Activated T-helper 2 cell treated with anti-CD3 and anti-CD28 coated beads, Interferon-gamma antibody, Interleukin-2, Interleukin-4, amounts not matched to agents 10 μg/mL and 5 μg/mL and 100 μg/mL, durations not matched to agents 14 hours and 24 hours and 36 hours (primary cell): ENCODE results near the gene CTBP1. TPM values are rescaled to one million over a fixed set of nuclear protein-coding genes. Genes with fewer than 3 reads are reported as not detected.

Experiments
- DNase-seq: peaks from one replicate; pipeline ENCODE4 v3.0.0; 2021; ENCODE audit warnings: low spot score
- H3K27ac Mint-ChIP-seq: one replicate; pipeline ENCODE4 v1.8.0; 2021; ENCODE audit warnings: mixed read lengths
- H3K27me3 Mint-ChIP-seq: one replicate; pipeline ENCODE4 v1.8.0; 2021; ENCODE audit warnings: low read depth, mixed read lengths
- H3K36me3 Mint-ChIP-seq: one replicate; pipeline ENCODE4 v1.8.0; 2021; ENCODE audit warnings: low read depth, mixed read lengths
- H3K4me1 Mint-ChIP-seq: one replicate; pipeline ENCODE4 v1.8.0; 2021; ENCODE audit warnings: low read depth, mixed read lengths
- H3K4me3 Mint-ChIP-seq: one replicate; pipeline ENCODE4 v1.8.0; 2021; ENCODE audit warnings: low read depth, mild to moderate bottlenecking, moderate library complexity, mixed read lengths
- H3K9me3 Mint-ChIP-seq: one replicate; pipeline ENCODE4 v1.8.0; 2021; ENCODE audit warnings: mixed read lengths
- intact Hi-C: fragments of 100-400 bp; cut with micrococcal nuclease; formaldehyde crosslinking; loops from one replicate; pipeline ENCODE4 v1.15.1; 2023
- total RNA-seq: library from RNA; stranded (reverse); gene quantifications from 2 replicates; pipeline ENCODE4 v1.2.3, GENCODE V29; 2022

CTBP1 gene
- total RNA-seq, 1 donor from 2014 or later = 194 TPM

DNA sequence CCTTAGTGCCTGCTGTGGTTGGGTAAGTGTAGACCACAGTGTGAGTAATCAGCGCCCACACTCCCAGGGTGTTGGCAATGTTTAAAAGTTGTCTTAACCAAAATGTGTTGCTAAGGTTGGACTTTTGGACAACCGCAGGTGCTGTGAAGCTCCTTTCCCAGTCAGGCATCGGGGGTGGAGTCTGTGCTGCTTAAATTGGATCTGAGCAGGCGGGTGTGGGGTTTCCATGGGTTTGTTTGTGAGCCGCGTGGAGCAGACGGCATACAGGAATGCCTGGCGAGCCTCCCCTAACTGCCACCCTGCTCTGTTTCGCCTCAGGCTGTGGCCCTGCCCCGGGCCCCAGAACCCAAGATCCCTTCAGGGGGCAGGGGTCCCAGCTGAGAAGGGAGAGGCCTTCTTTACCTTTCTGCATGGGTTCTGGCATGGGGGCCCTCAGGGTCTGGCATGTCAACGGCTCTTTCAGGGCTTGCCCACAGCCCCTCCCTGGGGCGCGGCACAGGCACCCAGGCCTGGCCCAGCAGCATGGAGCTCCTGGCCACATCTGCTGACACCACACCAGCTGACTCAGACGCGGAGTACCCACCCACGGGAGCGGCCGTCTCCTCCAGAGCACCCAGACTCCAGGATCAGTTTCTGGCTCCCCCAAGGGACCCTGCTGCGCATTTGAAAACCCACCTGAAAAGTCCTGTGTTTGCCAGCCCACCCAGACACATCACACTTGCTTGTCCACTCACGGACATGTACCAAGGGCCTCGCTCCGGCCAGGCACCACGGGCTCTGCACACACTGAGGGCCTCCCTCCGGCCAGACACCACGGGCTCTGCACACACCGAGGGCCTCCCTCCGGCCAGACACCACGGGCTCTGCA is 71.4 kb downstream of the CTBP1 start:
- Mint-ChIP-seq H3K4me1 (peaks cover 5% of the 10 kb centered on the region), H3K36me3 (peaks cover 42% of the 10 kb centered on the region), H3K27ac (no peak overlapping the region), H3K27me3 (peaks cover 16% of the 10 kb centered on the region), H3K4me3 (no peak overlapping the region), H3K9me3 (peaks cover 27% of the 10 kb centered on the region)
- intact Hi-C loops = no loop called here
- no peak for DNase-seq

DNA sequence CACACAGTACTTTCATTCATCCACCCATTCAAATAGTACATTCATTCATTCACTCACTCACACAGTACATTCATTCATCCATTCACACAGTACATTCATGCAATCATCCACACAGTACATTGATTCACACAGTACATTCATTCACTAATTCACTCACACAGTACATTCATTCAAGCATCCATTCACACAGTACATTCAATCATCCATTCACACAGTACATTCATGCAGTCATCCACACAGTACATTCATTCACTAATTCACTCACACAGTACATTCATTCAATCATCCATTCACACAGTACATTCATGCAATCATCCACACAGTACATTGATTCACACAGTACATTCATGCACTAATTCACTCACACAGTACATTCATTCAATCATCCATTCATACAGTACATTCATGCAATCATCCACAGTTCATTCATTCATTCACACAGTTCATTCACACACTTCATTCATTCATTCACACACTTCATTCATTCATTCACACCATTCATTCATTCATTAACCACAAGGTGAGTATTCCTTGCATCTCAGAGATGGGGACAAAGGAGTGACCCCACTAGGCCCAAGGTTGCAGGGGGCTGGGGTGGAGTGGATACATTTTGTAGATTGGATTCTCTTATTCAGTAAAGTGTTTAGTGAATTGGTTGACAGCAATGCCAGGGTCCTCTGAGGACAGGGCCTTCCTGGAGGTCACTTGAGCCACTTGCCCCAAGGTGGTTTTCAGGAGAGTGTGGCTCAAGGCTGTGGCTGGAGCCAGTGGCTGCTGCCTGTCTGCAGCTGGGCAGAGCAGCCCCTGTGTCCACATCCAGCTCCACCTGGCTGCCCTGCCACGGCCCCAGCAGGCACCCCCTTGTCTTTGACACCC is 72.3 kb downstream of the CTBP1 start:
- Mint-ChIP-seq H3K9me3 (peaks cover 19% of the 10 kb centered on the region), H3K4me1 (peaks cover 2% of the 10 kb centered on the region), H3K27ac (no peak overlapping the region), H3K4me3 (no peak overlapping the region), H3K36me3 (peaks cover 33% of the 10 kb centered on the region), H3K27me3 (peaks cover 16% of the 10 kb centered on the region)
- intact Hi-C loops = no loop called here
- no peak for DNase-seq

DNA sequence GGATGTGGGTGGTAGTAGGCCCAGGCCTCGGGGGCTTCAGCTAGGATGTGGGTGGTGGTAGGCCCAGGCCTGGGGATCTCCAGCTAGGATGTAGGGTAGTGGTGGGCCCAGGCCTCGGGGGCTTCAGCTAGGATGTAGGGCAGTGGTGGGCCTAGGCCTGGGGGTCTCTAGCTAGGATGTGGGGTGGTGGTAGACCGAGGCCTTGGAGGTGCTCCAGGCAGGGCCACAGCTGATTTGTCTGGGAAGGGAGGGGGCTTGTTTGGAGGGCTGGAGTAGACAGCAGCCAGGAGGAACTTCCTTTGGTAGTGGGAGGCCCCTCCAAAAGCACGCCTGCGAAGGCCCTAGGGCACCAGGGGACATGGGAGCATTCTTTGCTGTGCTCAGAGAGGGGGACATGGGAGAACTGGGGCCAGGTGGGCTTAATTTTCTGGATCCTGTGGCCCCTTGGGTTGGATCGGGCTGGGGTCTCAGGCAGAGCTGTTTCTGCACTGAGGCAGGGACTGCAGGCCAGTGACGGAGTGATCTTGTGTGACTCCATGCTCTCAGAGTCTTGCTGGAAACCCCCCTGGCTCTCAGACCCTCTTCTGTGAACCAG is 73.2 kb downstream of the CTBP1 start:
- H3K9me3 Mint-ChIP-seq = peaks cover 12% of the 10 kb centered on the region
- no peak for DNase-seq
- intact Hi-C loops = no loop called here
- H3K36me3 Mint-ChIP-seq = peaks cover 27% of the 10 kb centered on the region
- no peak overlapping the region for H3K4me3 Mint-ChIP-seq
- no peak overlapping the region for H3K27ac Mint-ChIP-seq
- peaks cover 19% of the 10 kb centered on the region for H3K27me3 Mint-ChIP-seq
- peaks cover 4% of the 10 kb centered on the region for H3K4me1 Mint-ChIP-seq

DNA sequence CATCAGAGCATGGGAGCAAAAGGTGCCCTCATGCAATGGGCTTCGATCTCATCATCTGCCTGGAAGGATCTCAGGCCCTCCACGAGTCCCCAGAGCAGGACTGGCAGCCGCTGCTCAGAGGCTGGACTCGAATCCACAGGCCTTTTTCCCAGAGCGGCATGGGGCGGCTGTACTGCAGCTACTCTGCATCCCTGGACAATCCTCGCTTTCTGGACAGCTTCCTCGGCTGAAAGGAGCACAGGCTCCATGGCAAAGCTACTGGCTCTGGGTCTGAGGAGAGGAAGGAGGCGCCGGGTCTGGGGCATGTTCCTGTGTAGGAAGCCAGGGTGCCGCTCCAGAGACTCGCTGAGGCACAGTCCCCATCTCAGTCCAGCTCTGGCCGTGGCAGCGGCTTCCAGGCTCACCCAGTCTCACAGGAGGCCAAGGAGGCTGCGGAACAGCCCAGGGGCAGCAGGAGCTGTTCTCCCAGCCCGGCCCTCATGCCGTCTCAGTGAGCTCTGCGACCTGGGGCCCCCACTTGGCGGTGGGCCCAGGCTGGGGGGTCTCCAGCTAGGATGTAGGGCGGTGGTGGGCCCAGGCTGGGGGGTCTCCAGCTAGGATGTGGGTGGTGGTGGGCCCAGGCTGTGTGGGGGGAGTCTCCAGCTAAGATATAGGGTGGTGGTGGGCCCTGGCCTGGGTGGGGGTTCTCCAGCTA is 73.8 kb downstream of the CTBP1 start:
- no peak for DNase-seq
- peaks cover 24% of the 10 kb centered on the region for H3K36me3 Mint-ChIP-seq
- H3K27ac Mint-ChIP-seq = no peak overlapping the region
- no peak overlapping the region for H3K4me3 Mint-ChIP-seq
- peaks cover 23% of the 10 kb centered on the region for H3K27me3 Mint-ChIP-seq
- intact Hi-C loops = no loop called here
- H3K9me3 Mint-ChIP-seq = peaks cover 5% of the 10 kb centered on the region
- peaks cover 5% of the 10 kb centered on the region for H3K4me1 Mint-ChIP-seq

DNA sequence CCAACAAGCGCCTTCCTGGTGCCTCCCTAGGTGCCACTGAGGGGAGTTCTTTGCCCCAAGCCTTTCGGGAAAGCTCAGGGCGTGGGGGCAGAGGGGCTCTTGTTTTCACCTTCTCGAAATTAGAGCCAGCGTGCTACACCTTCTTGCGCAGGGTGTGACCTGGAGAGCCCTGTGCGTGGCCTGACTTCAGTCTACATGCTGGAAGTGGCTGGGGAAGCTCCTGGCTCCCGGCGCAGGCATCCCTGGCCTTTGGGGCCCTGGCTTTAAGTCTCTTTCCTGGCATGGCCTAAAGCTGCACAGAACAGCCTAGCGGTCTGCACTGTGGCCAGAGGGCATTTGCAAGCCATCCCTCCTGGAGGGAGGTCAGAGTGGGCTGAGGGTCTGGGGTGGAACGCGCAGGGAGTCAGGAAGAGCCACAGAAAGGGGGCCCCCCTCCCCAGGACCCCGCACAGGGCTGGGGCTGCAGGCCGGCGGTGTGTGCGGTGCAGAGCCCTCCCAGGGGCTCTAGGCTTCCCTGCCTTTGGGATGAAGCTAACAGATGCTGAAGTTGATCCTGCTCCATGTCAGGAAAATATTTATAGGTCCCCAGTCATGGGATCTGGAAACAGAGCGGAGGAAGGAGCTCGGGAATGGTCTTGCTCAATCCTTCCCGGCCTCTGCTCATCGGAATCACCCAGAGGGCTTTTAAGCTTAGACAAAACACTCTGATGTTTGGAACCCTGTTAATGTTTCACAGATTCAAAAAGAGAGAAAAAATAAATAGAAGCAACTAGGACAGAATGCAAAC is 75.8 kb downstream of the CTBP1 start:
- H3K9me3 Mint-ChIP-seq = no peaks in the 10 kb centered on the region
- peaks cover 6% of the 10 kb centered on the region for H3K4me1 Mint-ChIP-seq
- no peak for DNase-seq
- H3K27ac Mint-ChIP-seq = no peak overlapping the region
- intact Hi-C loops = no loop called here
- no peak overlapping the region for H3K4me3 Mint-ChIP-seq
- peaks cover 24% of the 10 kb centered on the region for H3K27me3 Mint-ChIP-seq
- H3K36me3 Mint-ChIP-seq = peaks cover 7% of the 10 kb centered on the region

DNA sequence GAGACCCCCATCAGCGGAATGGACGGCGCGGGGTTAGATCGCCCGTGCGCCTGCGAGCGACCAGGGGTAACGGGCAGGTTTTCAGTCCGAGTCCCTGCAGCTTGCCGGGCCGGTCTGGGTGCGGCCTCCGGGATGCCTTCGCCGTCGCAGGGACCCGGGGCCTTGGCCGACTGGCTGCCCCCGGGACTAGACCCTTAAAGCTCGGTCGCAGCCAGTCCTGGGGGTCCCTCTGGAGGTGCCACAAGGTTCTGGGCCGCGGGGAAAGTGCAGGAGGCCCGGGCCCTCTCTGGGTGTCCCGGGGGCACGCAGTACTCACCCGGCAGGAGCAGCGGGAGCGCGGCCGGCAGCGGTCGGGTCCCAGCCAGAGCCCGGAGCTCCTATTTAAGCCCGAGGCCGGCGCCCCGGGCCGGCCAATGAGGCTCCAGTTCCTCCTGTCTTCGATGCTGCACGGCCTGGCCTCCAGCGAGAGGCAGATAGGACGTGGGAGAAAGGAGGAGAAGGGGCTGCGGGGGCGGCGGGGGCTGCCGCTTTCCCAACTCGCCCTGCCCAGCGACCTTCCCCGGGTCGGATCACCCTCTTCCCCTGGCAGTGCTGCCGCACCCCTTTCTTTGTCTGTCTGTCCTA is 76.6 kb downstream of the CTBP1 start, which contains the start of gene SPON2:
TSS of gene SPON2 (minus strand) at position 356 of the 624 bp plus-strand sequence.
- H3K36me3 Mint-ChIP-seq = peaks cover 6% of the 10 kb centered on the region
- H3K4me3 Mint-ChIP-seq = peak within 1 kb of the TSS; percentile 42
- H3K4me1 Mint-ChIP-seq = peaks cover 10% of the 10 kb centered on the region
- H3K27me3 Mint-ChIP-seq = peaks cover 24% of the 10 kb centered on the region
- H3K9me3 Mint-ChIP-seq = no peaks in the 10 kb centered on the region
- no peak for DNase-seq
- no peak within 1 kb of the TSS for H3K27ac Mint-ChIP-seq
- intact Hi-C loops = no loop called here

DNA sequence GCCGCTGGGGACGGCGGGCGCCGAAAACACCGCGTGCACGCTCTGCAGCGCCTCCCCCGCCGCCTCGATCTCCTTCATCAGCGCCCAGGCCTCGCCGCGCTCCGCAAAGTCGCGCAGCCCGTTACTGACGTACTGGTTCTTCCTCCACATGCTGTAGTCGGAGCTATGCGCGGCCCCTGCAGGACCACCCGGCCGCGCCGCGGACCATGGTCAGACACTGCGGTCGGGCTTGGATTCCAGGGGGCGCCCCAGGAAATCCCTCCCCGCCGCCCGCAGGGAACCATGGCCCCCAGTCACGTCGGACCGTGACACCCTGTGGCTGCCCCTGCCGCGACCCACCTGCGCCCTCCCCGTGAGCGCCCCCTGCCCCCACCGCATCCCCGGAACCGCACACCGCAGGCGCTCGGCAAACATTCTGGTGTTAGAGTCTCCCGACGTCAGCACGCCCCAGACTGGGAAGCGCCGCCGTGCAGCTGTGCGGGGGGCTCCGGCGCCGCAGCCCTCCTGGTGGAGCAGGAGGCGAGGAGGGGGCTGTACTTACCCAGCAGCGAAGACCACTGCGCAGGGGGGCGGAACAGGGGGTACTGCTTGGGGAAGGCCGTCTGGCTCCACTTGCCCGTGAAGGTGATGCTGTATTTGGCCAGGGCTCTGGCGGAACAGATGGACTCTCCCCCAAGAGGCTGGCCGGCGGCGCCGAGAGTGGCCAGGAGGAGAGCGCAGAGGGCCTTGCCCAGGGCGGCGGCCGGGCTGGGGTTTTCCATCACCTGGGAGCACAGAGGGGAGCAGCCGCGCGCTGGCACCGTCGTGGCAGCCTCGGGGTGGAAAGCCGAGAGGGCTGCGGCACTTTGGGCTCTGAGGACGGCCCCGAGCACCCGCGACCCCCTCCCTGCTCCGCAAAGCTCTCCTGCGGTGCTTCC is 77.4 kb downstream of the CTBP1 start:
- Mint-ChIP-seq H3K27me3 (peaks cover 24% of the 10 kb centered on the region), H3K4me1 (peaks cover 15% of the 10 kb centered on the region), H3K9me3 (no peaks in the 10 kb centered on the region), H3K4me3 (peak overlapping the region; percentile 42), H3K36me3 (peaks cover 6% of the 10 kb centered on the region), H3K27ac (no peak overlapping the region)
- DNase-seq = peak; percentile 51
- intact Hi-C loops = no loop called here

DNA sequence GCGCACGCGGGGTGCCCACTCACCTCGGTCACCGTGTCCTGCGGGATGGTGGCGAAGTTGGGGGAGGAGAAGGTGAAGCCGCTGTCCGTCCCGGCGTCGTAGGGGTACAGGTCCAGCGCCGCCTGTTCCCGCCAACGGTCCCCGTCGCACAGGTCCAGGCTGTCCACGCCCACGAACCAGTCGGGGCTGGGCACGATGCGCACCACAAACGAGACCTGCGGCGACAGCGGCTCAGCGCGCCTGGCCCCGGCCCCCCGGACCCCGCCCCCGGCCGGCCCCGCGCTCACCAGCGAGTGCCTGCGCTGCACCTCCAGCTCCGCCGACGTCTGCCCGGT is 78.0 kb downstream of the CTBP1 start:
- Mint-ChIP-seq H3K27ac (no peak overlapping the region), H3K4me3 (no peak overlapping the region), H3K4me1 (peaks cover 14% of the 10 kb centered on the region), H3K9me3 (no peaks in the 10 kb centered on the region), H3K27me3 (peaks cover 24% of the 10 kb centered on the region), H3K36me3 (peaks cover 6% of the 10 kb centered on the region)
- intact Hi-C loops = no loop called here
- DNase-seq = no peak

DNA sequence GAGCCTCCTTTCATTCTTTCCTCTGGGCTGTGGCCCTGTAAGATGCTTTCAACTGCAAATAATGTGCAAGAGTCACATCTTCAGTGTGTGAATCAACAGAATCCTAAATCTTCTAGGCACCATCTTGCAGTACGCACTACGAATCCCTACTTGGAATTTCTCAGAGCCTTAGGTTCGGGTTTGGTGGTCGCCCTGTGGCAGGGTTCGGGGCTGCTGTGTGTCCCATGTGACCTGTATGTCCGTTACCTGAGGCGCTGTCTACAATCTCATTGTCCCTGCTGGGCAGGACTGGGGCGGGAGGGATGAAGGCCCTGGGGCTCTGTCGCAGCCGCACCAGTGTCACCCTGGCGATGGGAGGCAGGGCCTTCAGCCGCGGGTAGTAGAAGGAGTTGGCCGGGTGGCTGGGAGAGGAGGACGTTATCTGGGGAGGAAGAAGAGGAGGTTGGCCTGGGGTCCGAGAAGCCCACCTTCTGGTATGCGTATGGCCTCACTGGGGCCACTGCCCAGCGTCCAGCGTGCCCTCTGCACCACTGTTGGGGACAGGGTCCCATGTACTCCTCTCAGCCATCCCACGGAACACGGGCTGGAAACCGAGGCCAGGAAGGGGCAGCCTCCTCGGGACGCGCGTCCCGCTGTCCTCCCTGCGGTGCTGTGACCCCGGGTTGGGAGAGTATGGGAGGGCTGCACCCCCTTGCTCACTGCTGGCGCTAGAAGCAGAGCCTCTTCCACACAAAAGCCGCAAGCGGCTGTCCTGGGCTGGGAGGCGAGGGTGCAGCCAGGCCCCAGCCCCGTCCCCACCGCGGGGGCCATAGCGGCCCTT is 78.6 kb downstream of the CTBP1 start:
- Mint-ChIP-seq H3K36me3 (peaks cover 6% of the 10 kb centered on the region), H3K4me1 (peaks cover 14% of the 10 kb centered on the region), H3K9me3 (no peaks in the 10 kb centered on the region), H3K27me3 (peaks cover 24% of the 10 kb centered on the region), H3K4me3 (peak overlapping the region; percentile 3), H3K27ac (no peak overlapping the region)
- intact Hi-C loops = no loop called here
- no peak for DNase-seq

DNA sequence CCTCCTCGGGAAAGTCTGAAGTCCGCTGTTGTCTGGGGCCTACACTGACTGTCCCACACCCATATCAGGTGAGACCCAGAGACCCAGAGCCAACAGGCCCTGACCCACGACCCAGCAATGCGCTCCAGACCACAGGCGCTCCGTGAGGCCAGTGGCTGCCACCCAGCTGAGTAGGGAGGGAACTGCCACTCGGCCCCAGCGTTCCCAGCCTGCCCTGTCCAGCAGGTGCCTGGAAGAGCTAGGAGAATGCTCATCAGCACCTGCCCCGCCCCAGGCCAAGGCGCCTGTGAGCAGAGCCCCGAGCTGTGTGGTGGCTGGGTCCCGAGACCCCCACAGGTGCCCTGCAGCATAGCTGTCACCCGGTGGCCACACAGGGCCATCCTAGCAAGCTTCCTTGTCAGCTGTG is 79.2 kb downstream of the CTBP1 start:
- Mint-ChIP-seq H3K27me3 (peaks cover 22% of the 10 kb centered on the region), H3K4me1 (peaks cover 14% of the 10 kb centered on the region), H3K4me3 (no peak overlapping the region), H3K27ac (no peak overlapping the region), H3K9me3 (no peaks in the 10 kb centered on the region), H3K36me3 (peaks cover 6% of the 10 kb centered on the region)
- intact Hi-C loops = loop anchor here (5.0 kb wide), 1 partner anchor 118 kb away; the partner anchor contains the start of gene MAEA
- DNase-seq = no peak
